UCSD-AML1 (cell line): ENCODE data around the gene ZNF646.
"Not testable (repeated sequence)": the region's sequence is repeated elsewhere in the genome, so short reads cannot be mapped to it uniquely, and the experiment has no call there.

Experiments used
- DNase-seq: peaks from one replicate; lab custom pipeline; 2025; ENCODE audit not compliant: unreplicated experiment; lab: John Stamatoyannopoulos, UW

ZNF646 gene

DNA sequence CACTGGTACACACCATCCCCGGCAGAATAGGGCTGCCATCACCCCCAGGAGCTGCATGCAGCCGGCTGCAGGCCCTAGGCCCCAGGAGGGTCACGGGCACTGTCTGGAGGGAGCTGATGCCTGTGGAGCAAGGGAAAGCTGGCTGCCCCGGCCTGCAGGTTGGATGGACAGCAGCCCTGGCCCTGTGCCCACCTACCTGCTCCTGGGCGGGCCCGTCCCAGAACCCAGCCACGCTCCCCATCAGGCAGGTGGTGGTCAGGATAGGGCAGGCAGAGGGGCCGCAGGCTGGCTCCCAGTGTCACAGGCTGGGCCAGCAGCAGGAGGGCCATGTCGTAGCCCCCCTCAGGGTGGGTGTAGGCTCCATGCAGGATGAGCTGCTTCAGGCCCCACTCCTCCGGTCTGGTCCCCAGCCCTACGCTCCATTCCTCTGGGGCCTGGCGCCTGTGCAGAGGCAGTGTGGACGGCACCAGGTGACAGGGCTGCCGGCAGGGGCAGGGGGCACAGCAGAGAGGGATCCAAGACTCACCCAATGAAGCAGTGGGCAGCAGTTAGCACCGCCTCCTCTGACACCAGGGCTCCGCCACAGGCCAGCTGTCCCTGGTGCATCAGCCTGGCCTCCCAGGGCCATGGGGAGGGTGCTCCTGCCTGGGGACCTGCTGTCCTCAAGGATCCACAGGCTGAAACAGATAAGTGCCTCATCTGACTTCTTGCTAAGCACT, 10.5 kb downstream of the ZNF646 start:
- DNase-seq = no peak

DNA sequence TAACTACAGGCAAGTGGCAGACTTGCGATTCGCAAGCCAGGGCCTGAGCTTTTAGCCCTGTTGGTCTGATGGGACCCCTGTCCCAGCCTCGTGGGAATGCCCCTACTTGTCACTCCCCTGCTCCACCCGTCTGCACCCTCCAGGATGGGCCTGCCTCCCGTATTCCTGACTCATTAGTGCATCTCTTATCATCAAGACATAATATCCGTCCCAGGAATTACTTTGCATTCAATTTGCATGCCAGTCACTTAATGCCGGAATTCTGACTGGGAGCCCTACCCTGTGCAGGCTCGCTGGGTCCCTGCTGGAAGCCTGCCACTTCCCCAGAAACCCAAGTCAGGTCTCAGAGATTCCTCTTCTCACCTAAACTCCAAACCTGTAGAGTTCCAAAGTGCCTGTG, 11.2 kb downstream of the ZNF646 start:
- no peak for DNase-seq

DNA sequence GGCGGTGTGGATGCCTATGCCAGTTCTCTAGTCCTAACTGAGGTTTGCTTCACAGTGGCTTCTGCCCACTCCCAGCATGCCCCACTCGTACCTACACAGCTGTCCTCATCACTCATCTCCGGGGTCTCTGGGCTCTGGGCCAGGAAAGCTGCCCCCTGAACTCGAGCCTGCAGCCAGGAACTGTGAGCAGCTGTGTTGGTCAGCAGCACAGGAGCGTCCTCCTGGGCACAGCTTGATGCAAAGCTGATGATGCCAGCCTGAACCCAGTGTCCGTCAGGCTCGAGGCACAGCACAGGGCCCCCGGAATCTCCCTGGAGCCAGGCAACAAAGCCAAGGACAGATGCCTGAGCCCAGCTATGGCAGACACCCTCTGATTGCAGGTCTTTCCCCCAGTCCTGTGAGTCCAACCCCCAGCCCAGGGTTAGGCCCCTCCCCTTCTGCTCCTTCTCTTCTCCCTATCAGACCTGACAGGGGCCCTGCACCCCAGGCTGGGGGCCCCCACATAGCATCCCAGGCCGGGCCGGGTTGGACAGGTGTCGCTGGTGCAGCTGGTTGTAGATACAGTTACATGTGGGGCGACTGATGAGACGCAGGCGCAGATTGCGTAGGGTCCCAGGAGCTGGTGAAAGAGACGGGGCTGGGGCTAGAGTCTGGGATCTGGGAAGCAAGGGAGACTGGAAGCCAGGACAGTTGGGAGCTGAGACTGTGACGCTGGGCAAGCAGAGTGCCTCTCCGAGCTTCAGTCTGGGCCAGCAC, 11.8 kb downstream of the ZNF646 start:
- no peak for DNase-seq

DNA sequence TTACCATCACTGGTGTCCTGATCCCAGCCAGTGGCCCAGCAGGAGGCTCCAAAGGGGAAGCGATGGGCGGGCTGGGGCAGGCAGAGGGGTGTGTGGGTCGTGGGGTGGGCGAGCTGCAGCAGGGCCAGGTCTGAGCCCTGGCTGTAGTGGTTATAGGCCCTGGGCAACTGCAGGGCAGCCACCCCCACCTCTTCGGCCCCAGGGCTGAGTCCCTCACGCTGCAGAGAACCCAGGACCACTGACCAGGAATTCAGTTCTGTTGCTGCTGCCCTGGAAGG, 12.3 kb downstream of the ZNF646 start:
- no peak for DNase-seq

DNA sequence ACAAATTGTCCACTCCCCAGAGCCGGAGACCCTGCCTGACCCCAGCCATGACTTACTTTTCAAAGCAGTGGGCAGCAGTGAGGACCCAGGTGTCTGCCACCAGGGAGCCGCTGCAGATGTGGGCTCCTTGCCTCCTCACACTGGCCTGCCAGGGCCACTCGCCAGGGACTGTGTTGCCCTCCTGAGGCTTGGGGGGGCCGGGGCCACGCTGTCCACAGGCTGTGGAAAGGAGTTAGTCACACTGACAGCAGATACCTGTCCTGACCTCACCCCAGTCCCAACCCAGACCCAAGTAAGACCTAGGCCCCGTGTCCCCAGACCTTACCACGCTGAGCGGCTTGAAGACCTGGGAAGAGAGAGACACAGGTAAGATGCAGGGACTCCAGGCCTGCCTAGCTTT, 13.3 kb downstream of the ZNF646 start:
- no peak for DNase-seq

DNA sequence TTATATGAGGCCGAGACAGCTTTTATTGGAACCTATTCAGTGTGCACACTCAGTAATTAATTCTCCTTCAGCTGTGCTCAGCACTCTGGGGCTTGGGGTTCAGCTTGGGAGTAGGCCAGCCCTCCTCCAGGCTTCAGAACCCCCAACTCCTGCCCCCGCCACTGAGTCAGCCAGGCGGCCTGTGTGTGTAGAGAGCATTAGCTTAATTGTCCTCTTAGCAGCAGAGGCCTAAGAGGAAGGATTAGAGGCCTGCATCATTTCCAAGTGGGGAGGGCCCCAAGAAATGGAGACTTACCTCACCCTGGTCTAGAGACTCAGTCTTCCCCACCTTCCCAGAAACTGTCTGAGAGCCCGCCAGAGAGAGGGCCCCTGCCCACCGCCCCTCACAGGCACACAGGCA, 13.7 kb downstream of the ZNF646 start:
- no peak for DNase-seq

DNA sequence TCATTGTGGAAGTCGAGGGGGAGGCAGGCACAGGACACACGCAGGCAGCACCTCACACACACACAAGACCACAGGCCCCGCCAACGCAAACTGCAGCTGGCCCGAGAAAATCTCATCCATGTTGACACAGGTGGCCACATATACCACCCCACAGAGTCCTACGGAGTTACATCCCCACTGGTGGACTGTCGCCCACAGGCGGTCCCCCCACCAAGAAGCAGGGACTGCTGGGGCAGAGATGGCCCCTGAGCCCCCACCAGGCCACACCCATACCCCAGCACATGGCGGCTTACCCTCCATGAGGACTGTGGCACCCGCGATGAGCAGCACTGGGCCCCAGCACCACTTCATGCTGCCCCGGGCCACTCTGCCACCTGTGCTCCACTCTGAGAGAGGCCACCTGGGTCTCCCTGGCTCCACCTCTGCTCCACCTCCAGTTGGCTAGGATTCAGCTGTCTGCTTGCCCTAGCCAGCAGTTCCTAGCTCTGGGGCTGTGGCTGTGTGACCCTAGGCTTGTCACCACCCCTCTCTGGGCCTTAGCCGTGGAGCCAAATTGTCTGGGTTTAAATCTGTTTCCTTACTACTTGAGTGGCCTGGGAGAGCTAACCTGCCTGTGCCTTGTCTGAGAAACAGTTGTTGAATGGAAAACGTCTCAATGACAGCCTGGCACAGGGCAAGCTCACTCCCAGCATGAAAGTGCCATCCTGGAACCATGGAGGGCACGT, 14.4 kb downstream of the ZNF646 start, which contains the start of gene PRSS53:
PRSS53 (minus strand) TSS at position 485 of the 725 bp plus-strand sequence; CDS start at position 351, 134 bp downstream.
- DNase-seq = no peak

DNA sequence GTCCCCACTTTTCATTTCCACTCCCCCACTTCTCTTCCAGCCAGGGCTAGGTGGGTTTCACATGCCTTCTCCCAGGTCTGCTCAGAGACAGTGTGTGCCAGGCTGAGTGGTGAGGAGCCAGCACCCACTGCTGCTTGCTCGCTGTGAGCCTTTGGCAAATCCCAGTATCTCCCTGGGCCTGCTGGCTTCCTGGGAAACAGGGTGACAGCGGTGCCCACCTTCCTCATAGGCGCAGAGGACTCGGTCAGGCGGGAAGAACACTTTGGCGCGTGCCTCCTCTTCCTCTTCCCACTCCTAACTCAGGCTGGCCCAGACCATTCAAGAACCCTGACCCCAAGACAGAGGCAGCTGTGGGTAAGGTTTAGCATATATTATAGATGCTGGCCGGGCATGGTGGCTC, 15.0 kb downstream of the ZNF646 start:
- DNase-seq = no peak

DNA sequence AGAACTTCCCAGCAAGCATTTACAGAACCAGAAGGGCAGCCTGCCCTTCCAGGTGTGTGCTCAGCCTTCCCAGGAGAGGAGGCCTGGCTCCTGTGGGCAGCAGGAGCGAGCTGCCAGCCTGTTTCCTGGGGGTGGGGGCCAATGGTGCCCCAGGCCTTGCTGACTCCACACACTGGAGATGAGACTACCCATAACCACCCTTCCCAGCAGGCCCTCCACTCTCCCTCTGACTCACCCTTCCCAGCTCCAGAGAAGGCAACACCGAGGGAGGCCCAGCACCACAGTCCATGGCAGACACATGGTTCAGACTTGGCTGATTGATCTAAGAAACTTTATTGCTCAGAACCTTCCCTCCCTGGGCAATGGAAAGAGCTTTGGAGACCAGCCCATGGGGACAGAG, 16.3 kb downstream of the ZNF646 start:
- no peak for DNase-seq

DNA sequence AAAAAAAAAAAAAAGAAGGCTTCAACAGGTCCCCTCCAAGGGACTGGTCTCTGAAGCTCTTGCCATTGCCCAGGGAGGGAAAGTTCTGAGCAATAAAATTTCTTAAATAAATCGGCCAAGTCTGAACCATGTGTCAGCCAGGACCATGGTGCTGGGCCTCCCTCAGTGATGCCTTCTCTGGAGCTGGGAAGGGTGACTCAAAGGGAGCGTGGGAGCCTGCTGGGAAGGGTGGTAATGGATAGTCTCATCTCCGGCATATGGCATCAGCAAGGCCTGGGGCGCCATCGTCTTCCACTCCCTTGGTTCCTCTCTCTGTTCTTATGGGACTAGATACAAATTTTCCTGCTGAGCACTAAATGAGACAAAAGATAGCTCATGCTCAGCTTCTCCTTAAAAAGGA, 18.1 kb downstream of the ZNF646 start:
- no peak for DNase-seq

DNA sequence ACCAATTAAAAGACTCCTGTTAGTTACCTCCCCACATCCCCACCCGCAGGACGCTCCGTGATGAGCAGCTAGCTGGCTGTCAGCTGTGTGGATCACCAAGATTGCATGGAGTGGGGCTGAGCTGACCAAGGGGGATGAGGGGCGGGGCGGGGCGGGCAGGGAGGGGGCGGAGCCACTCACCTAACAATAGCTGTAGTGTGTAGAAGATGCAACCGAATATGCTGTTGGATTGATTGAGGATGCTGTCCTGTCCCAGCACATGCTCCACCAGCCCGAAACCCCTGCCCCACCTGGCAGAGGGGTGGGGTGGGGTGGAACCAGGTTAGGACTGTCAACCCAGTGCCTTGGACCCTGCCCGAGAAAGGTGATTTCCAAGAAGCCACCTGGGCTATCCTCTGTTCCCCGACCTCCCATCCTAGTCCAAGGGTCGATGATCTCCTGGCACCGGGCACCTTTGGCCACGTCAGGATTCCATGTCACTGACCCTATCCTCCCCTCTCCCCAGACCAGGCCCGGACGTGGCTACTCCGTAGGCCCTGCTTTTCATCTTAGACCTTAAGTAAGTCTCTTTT, 19.0 kb downstream of the ZNF646 start:
- DNase-seq = no peak

DNA sequence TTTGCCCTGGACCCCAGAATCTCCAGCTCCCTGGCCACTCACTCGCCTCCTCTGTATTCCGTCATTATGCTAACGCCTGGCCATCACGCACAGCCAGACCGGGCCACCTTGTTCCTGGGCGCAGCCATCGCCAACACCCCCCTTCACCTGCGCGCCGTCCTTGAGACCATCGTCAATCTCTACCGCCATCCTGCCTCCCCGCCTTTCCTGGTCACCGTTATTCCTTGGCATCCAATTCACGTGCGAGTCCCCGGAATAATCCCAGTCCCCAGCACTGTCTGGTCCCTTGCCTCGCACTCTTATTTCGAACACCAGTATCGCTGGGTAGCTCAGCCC, 19.8 kb downstream of the ZNF646 start:
- no peak for DNase-seq

DNA sequence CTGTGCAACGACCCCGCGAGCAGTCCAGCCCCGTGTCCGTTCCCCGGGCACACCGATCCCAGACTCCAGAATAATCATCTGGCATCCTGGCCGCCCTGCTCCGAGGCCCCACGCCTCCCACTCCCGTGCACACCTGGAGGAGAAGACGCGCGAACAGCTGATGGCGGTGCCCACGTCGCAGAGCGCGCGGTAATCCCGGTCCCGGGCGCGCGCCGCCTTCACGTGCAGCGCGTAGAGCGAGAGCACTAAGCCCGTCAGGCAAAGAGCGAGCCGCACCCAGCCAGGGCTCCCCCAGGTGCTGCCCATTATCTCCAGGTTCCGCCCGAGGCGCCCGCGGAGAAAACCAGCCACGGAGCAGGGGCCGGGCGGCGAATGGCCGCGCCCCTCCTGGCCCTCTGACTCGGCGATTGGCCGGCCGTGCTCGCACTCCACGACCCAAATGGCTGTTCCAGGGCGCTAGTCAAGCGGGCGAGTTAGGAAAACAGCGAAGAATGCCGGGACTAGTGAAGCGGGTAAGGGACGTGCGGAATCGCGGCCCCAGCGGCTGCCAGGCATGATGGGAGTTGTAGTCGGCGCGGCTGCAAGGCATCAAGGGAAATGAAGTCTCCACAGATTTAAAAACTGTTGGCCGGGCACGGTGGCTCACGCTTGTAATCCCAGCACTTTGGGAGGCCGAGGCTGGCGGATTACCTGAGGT, 20.4 kb downstream of the ZNF646 start, which contains the start of gene VKORC1:
VKORC1 (minus strand) TSS at position 374 of the 697 bp plus-strand sequence; CDS start at position 306, 68 bp downstream.
- peak; percentile 95 for DNase-seq

DNA sequence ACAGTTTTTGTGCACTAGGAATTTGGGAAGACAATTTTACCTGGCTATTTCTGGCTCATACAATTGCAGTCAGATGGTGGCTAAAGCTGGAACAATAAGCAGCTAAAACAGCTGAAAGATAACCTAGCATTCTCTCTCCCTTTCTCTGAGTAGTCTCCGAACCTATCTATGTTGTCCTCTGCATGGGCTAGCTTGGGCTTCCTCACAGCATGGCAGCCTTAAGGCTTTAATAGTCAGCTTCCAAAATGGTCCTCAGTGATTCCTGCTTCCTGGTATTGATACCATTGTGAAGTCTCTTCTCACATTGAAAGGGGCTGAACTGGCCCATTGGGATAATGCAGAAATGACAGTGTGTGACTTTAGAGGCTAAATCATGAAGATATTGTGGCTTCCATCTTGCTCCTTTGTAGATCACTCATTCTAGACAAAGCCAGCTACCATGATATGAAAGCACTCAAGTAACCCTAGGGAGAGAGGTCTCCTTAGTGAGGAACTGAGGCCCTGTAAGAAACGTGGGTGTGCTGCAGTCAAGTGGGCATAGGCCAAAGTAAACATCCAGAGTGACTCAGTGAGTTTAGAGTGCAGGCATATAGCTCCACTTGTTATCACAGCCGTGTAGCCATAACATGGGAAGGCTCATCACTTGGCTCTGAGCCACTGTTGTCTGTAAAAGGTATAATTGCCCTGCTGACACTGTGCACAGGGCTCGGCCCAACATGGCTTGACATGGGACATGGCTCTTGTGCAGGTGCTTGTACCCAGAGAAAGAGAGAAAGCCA, 25.8 kb downstream of the ZNF646 start:
- DNase-seq = no peak

DNA sequence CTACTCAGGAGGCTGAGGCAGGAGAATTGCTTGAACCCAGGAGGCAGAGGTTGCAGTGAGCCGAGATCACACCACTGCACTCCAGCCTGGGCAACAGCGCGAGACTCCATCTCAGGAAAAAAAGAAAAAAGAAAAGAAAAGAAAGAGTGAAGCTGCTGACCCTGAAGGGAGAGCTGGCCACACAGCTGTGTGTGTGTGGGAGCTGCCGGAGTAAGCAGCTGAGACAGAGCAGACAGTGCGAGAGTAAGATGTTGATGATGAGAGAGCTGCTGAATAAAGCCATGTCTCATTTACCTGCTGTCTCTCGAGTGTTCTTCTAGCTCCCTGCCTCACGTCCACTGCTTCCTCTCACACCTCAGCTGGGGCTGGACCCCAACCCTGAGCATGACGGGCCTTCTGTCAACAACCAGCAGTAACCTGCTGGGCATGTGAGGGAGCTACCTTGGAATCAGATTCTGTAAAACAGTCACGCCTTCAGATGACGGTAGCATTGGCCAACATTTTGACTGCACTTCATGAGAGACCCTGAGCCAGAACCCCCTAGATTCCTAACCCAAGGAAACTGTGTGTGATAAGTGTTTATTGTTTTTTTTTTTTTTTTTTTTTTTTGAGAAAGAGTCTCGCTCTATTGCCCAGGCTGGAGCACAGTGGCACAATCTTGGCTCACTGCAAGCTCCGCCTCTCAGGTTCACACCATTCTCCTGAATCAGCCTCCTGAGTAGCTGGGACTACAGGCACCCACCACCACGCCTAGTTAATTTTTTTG, 26.8 kb downstream of the ZNF646 start:
- DNase-seq = not testable (repeated sequence)

DNA sequence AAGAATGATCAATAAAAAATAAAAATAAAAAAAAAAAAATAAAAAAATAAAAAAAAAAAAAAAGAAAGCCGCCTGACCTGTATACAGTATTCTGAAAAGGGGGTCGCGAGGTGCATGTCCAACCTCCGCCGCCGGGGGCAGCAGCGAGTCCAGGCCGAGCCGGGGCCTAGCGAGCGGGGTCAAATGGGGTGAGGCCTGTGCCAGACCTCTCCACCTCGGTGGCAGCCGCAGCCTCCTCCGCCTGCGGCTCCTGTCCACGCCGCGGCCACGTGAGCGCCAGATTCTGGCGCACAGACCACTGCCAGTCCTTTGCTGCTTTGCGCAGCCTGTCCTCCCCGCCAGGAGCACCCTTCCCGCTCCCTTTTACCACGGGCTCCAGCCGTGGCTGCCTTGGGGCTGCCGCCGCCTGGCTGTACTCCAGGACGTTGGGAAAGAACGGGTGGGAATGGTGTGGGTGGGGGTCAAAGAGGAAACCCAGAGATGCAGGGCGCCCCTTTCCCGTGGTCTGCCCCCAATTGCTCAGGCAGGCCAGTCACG, 31.5 kb downstream of the ZNF646 start:
- peak; percentile 82 for DNase-seq

DNA sequence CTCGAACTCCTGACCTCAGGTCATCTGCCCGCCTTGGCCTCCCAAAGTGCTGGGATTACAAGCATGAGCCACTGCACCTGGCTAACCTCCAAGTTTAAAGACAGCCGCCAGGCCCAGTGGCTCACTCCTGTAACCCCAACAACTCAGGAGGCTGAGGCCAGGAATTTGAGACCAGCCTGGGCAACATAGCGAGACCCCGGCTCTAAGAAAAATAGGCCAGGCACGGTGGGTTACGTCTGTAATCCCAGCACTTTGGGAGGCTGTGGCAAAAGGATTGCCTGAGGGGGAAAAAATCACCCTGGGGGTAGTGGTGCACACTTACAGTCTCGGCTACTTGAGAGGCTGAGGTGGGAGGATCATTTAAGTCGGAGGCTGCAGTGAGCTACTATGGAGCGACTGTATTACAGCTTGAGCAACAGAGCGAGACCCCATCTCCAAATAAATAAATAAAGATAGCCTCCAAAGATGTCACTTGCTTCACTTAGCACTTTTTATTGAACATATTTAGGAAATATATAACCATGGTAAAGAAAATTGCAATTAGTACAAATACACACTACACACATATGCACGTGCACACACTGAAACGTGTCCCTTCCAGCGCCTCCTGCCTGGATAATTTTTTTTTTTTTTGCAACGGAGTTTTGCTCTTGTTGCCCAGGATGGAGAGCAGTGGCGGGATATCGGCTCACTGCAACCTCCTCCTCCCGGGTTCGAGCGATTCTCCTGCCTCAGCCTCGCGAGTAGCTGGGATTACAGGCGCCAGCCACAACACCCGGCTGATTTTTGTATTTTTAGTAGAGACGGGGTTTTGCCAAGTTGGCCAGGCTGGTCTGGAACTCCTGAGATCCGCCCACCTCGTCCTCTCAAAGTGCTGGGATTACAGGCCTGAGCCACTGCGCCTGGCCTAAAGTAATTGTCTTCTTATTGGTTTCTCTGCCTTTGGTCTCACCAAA, 32.6 kb downstream of the ZNF646 start:
- no peak for DNase-seq

DNA sequence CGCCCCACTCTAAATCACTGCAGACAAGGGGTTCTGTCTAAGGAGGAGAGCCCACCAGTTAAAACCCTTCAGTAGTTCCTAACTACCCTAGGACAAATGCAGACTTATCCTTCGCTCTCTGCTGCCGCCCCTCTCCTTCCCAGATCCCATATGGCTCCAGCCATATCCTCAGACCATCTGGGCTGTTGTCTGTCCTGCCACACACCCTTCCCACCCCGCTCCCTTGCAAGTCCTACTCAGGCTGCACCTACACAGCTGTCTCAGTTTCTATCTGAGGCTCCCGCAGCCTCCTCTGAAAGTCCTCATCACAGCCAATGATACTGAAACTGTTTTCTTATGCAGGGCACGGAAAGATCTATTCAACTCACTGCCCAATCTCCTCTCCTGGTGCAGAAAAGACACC, 33.2 kb downstream of the ZNF646 start:
- no peak for DNase-seq
